DMS153 treated with DMSO at 0.1 percent for 48 hours (cell line): ENCODE results near the gene FAAH2.
A peak's percentile ranks its signal among the peaks of the same experiment; 100 is the strongest.
"Not testable (repeated sequence)": the region's sequence is repeated elsewhere in the genome, so short reads cannot be mapped to it uniquely, and the experiment has no call there.

Experiments used
- DNase-seq: peaks from one replicate; lab custom pipeline; 2025; ENCODE audit not compliant: unreplicated experiment; lab: John Stamatoyannopoulos, UW

The FAAH2 gene

GRCh38 chrX:57286507-57287251, at the start of gene FAAH2:
Gene FAAH2 (plus strand): TSS chrX:57286706. CDS start chrX:57286826, 120 bp downstream.
- DNase-seq = peak; percentile 48

- DNase-seq = no peak
These were observed 44.5 kb upstream of the FAAH2 start for GRCh38 chrX:57241967-57242366.

- DNase-seq = no peak
These were observed 34.5 kb upstream of the FAAH2 start for GRCh38 chrX:57251965-57252364.

- DNase-seq = no peak
These were observed 21.4 kb upstream of the FAAH2 start for GRCh38 chrX:57265126-57265525.

GRCh38 chrX:57266275-57266674, 20.2 kb upstream of the FAAH2 start:
- no peak for DNase-seq

- no peak for DNase-seq
These were observed 19.6 kb upstream of the FAAH2 start for GRCh38 chrX:57266871-57267270.

- DNase-seq = no peak
These were observed 19.2 kb upstream of the FAAH2 start for GRCh38 chrX:57267308-57267707.

- DNase-seq = no peak
These were observed 15.5 kb upstream of the FAAH2 start for GRCh38 chrX:57270980-57271379.

- no peak for DNase-seq
These were observed 3.9 kb upstream of the FAAH2 start for GRCh38 chrX:57282568-57282967.

GRCh38 chrX:57285001-57285400, 1.5 kb upstream of the FAAH2 start:
- DNase-seq = no peak

- no peak for DNase-seq
These were observed 2.6 kb downstream of the FAAH2 start for GRCh38 chrX:57289089-57289488.

- DNase-seq = no peak
These were observed 8.5 kb downstream of the FAAH2 start for GRCh38 chrX:57294961-57295360.

- DNase-seq = not testable (repeated sequence)
These were observed 9.2 kb downstream of the FAAH2 start for GRCh38 chrX:57295679-57296078.

- DNase-seq = no peak
These were observed 27.2 kb downstream of the FAAH2 start for GRCh38 chrX:57313583-57314215.

GRCh38 chrX:57329008-57329407, 42.5 kb downstream of the FAAH2 start:
- no peak for DNase-seq

- not testable (repeated sequence) for DNase-seq
These were observed 49.3 kb downstream of the FAAH2 start for GRCh38 chrX:57335790-57336189.

- DNase-seq = no peak
These were observed 67.1 kb downstream of the FAAH2 start for GRCh38 chrX:57353472-57354132.

GRCh38 chrX:57364145-57364544, 77.6 kb downstream of the FAAH2 start:
- DNase-seq = no peak

GRCh38 chrX:57366430-57366829, 79.9 kb downstream of the FAAH2 start:
- no peak for DNase-seq

- no peak for DNase-seq
These were observed 81.1 kb downstream of the FAAH2 start for GRCh38 chrX:57367649-57368048.

GRCh38 chrX:57368158-57368557, 81.7 kb downstream of the FAAH2 start:
- no peak for DNase-seq

GRCh38 chrX:57379296-57379695, 92.8 kb downstream of the FAAH2 start:
- no peak for DNase-seq
